HCT116 (cell line): ENCODE results near the gene DMAC2. TPM values are rescaled to one million over a fixed set of nuclear protein-coding genes. Genes with fewer than 3 reads are reported as not detected.

Source experiments
- ATAC-seq: fragments of 200-7000 bp; cut with Tn5 transposase; 2 replicates; pipeline ENCODE4 v1.9.1; 2020; ENCODE audit warnings: mild to moderate bottlenecking, moderate library complexity
- BruUV-seq: library from RNA; stranded (reverse); fragments of 400-500 nt; replicated peaks from 2 replicates; lab custom pipeline; 2021; lab: Mats Ljungman, UMichigan
- CTCF ChIA-PET: fragments of 300-600 bp; sonication (Branson Sonifier 250); formaldehyde crosslinking; loops from one replicate; lab custom pipeline; 2021; ENCODE audit warnings: antibody characterized with exemption; lab: Charles Lee
- POLR2A ChIA-PET: fragments of 300-600, 350-600 bp; sonication (Branson Sonifier 250); formaldehyde crosslinking; loops from one replicate; lab custom pipeline; 2021; ENCODE audit warnings: antibody characterized with exemption; lab: Charles Lee
- RAD21 ChIA-PET, 2 experiments: fragments of 300-600 bp; sonication (Branson Sonifier 250); formaldehyde crosslinking; loops; one replicate each; lab custom pipeline; 2023; ENCODE audit warnings: low total read pairs in 2 of 2; ENCODE audit not compliant: uncharacterized antibody in 2 of 2, unreplicated experiment in 2 of 2, low non-redundant PET in 1 of 2; lab: Charles Lee
- DNase-seq: peaks from one replicate; pipeline ENCODE4 v3.0.0-alpha.2; 2010; ENCODE audit warnings: low read depth, low spot score
- H2AFZ ChIP-seq: fragments of 200-600 bp; shearing (Covaris generic), sonication (generic); 2 replicates; pipeline ENCODE4 v1.6.1; 2017; ENCODE audit warnings: low read depth, mixed run types, mixed read lengths, antibody characterized with exemption, low read length; ENCODE audit not compliant: poor library complexity, severe bottlenecking
- H3K27ac ChIP-seq: 2 replicates; pipeline ENCODE4 v1.5.1; 2012; ENCODE audit warnings: low read depth, low read length
- H3K27me3 ChIP-seq: fragments of 200-600 bp; sonication (generic); 2 replicates; pipeline ENCODE4 v1.6.1; 2016; ENCODE audit warnings: mixed run types, low read length, mixed read lengths; ENCODE audit not compliant: insufficient read depth
- H3K36me3 ChIP-seq, 2 experiments: fragments of 200-500 bp in 1 of 2; fragments of 200-600 bp in 1 of 2; sonication (Bioruptor generic) in 1 of 2; sonication (generic) in 1 of 2; 2 replicates each; pipeline versions ENCODE4 v1.5.1 to v1.6.1; 2014 to 2016; ENCODE audit warnings: low read length in 2 of 2, inconsistent platforms in 1 of 2, mixed read lengths in 1 of 2, mixed run types in 1 of 2; ENCODE audit not compliant: insufficient read depth in 2 of 2, control insufficient read depth in 1 of 2
- H3K4me1 ChIP-seq, 2 experiments: fragments of 200-600 bp in 1 of 2; sonication (generic) in 1 of 2; 2 replicates each; pipeline versions ENCODE4 v1.5.1 to v1.6.1; 2012 to 2017; ENCODE audit warnings: low read length in 2 of 2, inconsistent platforms in 1 of 2, mild to moderate bottlenecking in 1 of 2, mixed read lengths in 1 of 2, mixed run types in 1 of 2, moderate library complexity in 1 of 2; ENCODE audit not compliant: insufficient read depth in 2 of 2, control insufficient read depth in 1 of 2
- H3K4me2 ChIP-seq: fragments of 200-600 bp; sonication (generic); 2 replicates; pipeline ENCODE4 v1.6.1; 2017; ENCODE audit warnings: mixed run types, low read length, mixed read lengths
- H3K4me3 ChIP-seq, 2 experiments: fragments of 200-600 bp in 1 of 2; sonication (generic) in 1 of 2; replicated peaks in 1 of 2; 2 replicates each; pipeline ENCODE4 v1.5.1; 2011 to 2016; ENCODE audit warnings: low read length in 2 of 2, control low read depth in 1 of 2, low read depth in 1 of 2, mild to moderate bottlenecking in 1 of 2, mixed read lengths in 1 of 2, mixed run types in 1 of 2
- H3K79me2 ChIP-seq: fragments of 200-600 bp; sonication (generic); 2 replicates; pipeline ENCODE4 v1.6.1; 2017; ENCODE audit warnings: mild to moderate bottlenecking, mixed run types, low read length, moderate library complexity, mixed read lengths; ENCODE audit not compliant: insufficient read depth
- H3K9ac ChIP-seq: fragments of 200-600 bp; sonication (generic); 2 replicates; pipeline ENCODE4 v1.6.1; 2016; ENCODE audit warnings: low read length, mixed read lengths
- H3K9me2 ChIP-seq: fragments of 200-600 bp; sonication (generic), shearing (Covaris generic); 2 replicates; pipeline ENCODE4 v1.6.1; 2017; ENCODE audit warnings: mixed run types, mild to moderate bottlenecking, moderate library complexity; ENCODE audit not compliant: insufficient read depth
- H3K9me3 ChIP-seq, 2 experiments: fragments of 200-500 bp in 1 of 2; fragments of 200-600 bp in 1 of 2; sonication (Bioruptor generic) in 1 of 2; sonication (generic) in 1 of 2; 2 replicates each; pipeline ENCODE4 v1.6.1; 2014 to 2017; ENCODE audit warnings: low read length in 2 of 2, mixed read lengths in 2 of 2, inconsistent platforms in 1 of 2, low read depth in 1 of 2, mild to moderate bottlenecking in 1 of 2, mixed run types in 1 of 2, moderate library complexity in 1 of 2; ENCODE audit not compliant: control insufficient read depth in 1 of 2, insufficient read depth in 1 of 2
- H4K20me1 ChIP-seq: fragments of 200-600 bp; sonication (generic), shearing (Covaris generic); 2 replicates; pipeline ENCODE4 v1.6.1; 2017; ENCODE audit warnings: mixed run types, mild to moderate bottlenecking, moderate library complexity; ENCODE audit not compliant: insufficient read depth
- ATF3 ChIP-seq: IDR thresholded peaks from 2 replicates; pipeline ENCODE4 v1.6.1; 2012
- CEBPB ChIP-seq: IDR thresholded peaks from 2 replicates; pipeline ENCODE4 v1.6.1; 2012; ENCODE audit warnings: low read depth
- EGR1 ChIP-seq: IDR thresholded peaks from 2 replicates; pipeline ENCODE4 v1.6.1; 2012; ENCODE audit warnings: low read depth
- ELF1 ChIP-seq: IDR thresholded peaks from 2 replicates; pipeline ENCODE4 v1.6.1; 2012; ENCODE audit warnings: low read depth, borderline replicate concordance
- EZH2phosphoT487 ChIP-seq: fragments of 200-600 bp; IDR thresholded peaks from 2 replicates; pipeline ENCODE4 v1.6.1; 2018; ENCODE audit warnings: antibody characterized with exemption, borderline replicate concordance
- FOSL1 ChIP-seq: IDR thresholded peaks from 2 replicates; pipeline ENCODE4 v1.6.1; 2012; ENCODE audit warnings: low read depth
- JUND ChIP-seq: IDR thresholded peaks from 2 replicates; pipeline ENCODE4 v1.6.1; 2012
- MAX ChIP-seq: IDR thresholded peaks from 2 replicates; pipeline ENCODE4 v1.6.1; 2012
- POLR2AphosphoS5 ChIP-seq: IDR thresholded peaks from 2 replicates; pipeline ENCODE4 v1.6.1; 2011; ENCODE audit warnings: mild to moderate bottlenecking, low read depth, low read length, moderate library complexity
- RAD21 ChIP-seq: IDR thresholded peaks from 2 replicates; pipeline ENCODE4 v1.6.1; 2012; ENCODE audit warnings: low read depth, mild to moderate bottlenecking
- SIN3A ChIP-seq: IDR thresholded peaks from 2 replicates; pipeline ENCODE4 v1.6.1; 2012; ENCODE audit warnings: low read depth
- SRF ChIP-seq: IDR thresholded peaks from 2 replicates; pipeline ENCODE4 v1.6.1; 2012; ENCODE audit warnings: low read depth
- TCF7L2 ChIP-seq: IDR thresholded peaks from 2 replicates; pipeline ENCODE4 v1.7.0; 2011; ENCODE audit warnings: borderline replicate concordance, inconsistent platforms; ENCODE audit not compliant: insufficient read depth, insufficient read length; ENCODE audit errors: extremely low read depth
- YY1 ChIP-seq: IDR thresholded peaks from 2 replicates; pipeline ENCODE4 v1.6.1; 2011; ENCODE audit warnings: low read length, low read depth, moderate library complexity, mild to moderate bottlenecking; ENCODE audit not compliant: insufficient replicate concordance; ENCODE audit errors: extremely low read depth
- ZBTB33 ChIP-seq: IDR thresholded peaks from 2 replicates; pipeline ENCODE4 v1.6.1; 2011; ENCODE audit warnings: mild to moderate bottlenecking, low read length, moderate library complexity; ENCODE audit not compliant: insufficient replicate concordance; ENCODE audit errors: extremely low read depth
- ZFX ChIP-seq: fragments of 450-650 bp; IDR thresholded peaks from 2 replicates; pipeline ENCODE4 v1.6.1; 2017
- ZNF274 ChIP-seq: fragments of 200-500 bp; sonication (Bioruptor generic); IDR thresholded peaks from 2 replicates; pipeline ENCODE4 v1.6.1; 2014; ENCODE audit warnings: mild to moderate bottlenecking, low read depth, low read length, inconsistent platforms
- intact Hi-C: fragments of 100-400 bp; cut with micrococcal nuclease; formaldehyde crosslinking; loops from 2 replicates; pipeline ENCODE4 v1.10.0; 2022
- total RNA-seq: library from RNA; stranded (reverse); gene quantifications from one replicate; pipeline ENCODE4 v1.2.1, GENCODE V29; 2021; ENCODE audit not compliant: unreplicated experiment

The DMAC2 gene
- total RNA-seq, 1 experiment from 2014 or later = 65.6 TPM

- Histone ChIP-seq H4K20me1 (no peaks in the 10 kb centered on the region), H3K27ac (no peak within 1 kb of the TSS), H3K79me2 (no peaks in the 10 kb centered on the region), H3K36me3 (peaks cover 0 to 6% of the 10 kb centered on the region in 2 experiments; a peak in 2 of 4 replicates), H3K4me3 (no peak within 1 kb of the TSS), H3K4me1 (peaks cover 0 to 5% of the 10 kb centered on the region in 2 experiments; a peak in 2 of 4 replicates), H3K9ac (no peak within 1 kb of the TSS), H3K4me2 (no peak within 1 kb of the TSS), H3K9me3 (no peaks in the 10 kb centered on the region), H3K9me2 (no peaks in the 10 kb centered on the region), H3K27me3 (no peaks in the 10 kb centered on the region), H2AFZ (no peak within 1 kb of the TSS)
- CTCF ChIA-PET = no interaction called here
- no peak for DNase-seq
- RAD21 ChIA-PET = no interaction called here
- intact Hi-C loops = no loop called here
- ATAC-seq = peak; percentile 68
- TF ChIP-seq RAD21 (no peak), TCF7L2 (no peak), ZFX (no peak), MAX (no peak), ELF1 (no peak), SRF (no peak)
- no TSS peak for BruUV-seq
- POLR2A ChIA-PET = no interaction called here
These were observed 12.6 kb downstream of the DMAC2 start, which contains the start of gene B3GNT8 for GRCh38 chr19:41426952-41427646. B3GNT8 (minus strand) TSS chr19:41427374; CDS start chr19:41426778, 596 bp downstream.

GRCh38 chr19:41426116-41426841, 13.4 kb downstream of the DMAC2 start:
- no peaks in the 10 kb centered on the region for H3K79me2 ChIP-seq
- no TSS peak for BruUV-seq
- RAD21 ChIA-PET = no interaction called here
- no peaks in the 10 kb centered on the region for H3K9me2 ChIP-seq
- H3K9ac ChIP-seq = no peak overlapping the region
- intact Hi-C loops = no loop called here
- H3K27me3 ChIP-seq = no peaks in the 10 kb centered on the region
- H3K4me2 ChIP-seq = no peak overlapping the region
- CTCF ChIA-PET = no interaction called here
- H3K27ac ChIP-seq = no peak overlapping the region
- ATAC-seq = no peak
- H4K20me1 ChIP-seq = no peaks in the 10 kb centered on the region
- no peaks in the 10 kb centered on the region; a peak in 2 of 4 replicates for H3K36me3 ChIP-seq
- H2AFZ ChIP-seq = no peak overlapping the region
- no peak overlapping the region for H3K4me3 ChIP-seq
- no peak for DNase-seq
- no peaks in the 10 kb centered on the region for H3K9me3 ChIP-seq
- H3K4me1 ChIP-seq = peaks cover 0 to 5% of the 10 kb centered on the region in 2 experiments; a peak in 2 of 4 replicates
- POLR2A ChIA-PET = no interaction called here
- TF ChIP-seq EZH2phosphoT487 = no peak
- no peak for TF ChIP-seq ZBTB33
- TF ChIP-seq YY1 = no peak
- TF ChIP-seq ZNF274 = no peak
- TF ChIP-seq JUND = no peak
- TF ChIP-seq CEBPB = no peak
- no peak for TF ChIP-seq SIN3A
- no peak for TF ChIP-seq ZFX
- TF ChIP-seq ELF1 = no peak
- TF ChIP-seq FOSL1 = no peak
- TF ChIP-seq EGR1 = no peak
- no peak for TF ChIP-seq TCF7L2
- no peak for TF ChIP-seq POLR2AphosphoS5
- no peak for TF ChIP-seq ATF3
